Measurements from ENCODE around the gene UCHL3. TPM values are rescaled to one million over a fixed set of nuclear protein-coding genes. Genes with fewer than 3 reads are reported as not detected.

UCHL3 gene
- total RNA-seq, 1 experiment from 2014 or later, result 59.2 TPM

GRCh38 chr13:75628801-75629200, 79.2 kb downstream of the UCHL3 start:
- Histone ChIP-seq H3K27ac (no peak overlapping the region), H3K4me3 (no peak overlapping the region), H3K4me1 (no peaks in the 10 kb centered on the region), H3K27me3 (no peaks in the 10 kb centered on the region), H3K9me3 (replicated peaks) (no peaks in the 10 kb centered on the region), H3K36me3 (no peaks in the 10 kb centered on the region)
- peak in 1 of 2 experiments; percentile 5 for DNase-seq

GRCh38 chr13:75633285-75633684, 83.7 kb downstream of the UCHL3 start:
- Histone ChIP-seq H3K27ac (no peak overlapping the region), H3K4me1 (no peaks in the 10 kb centered on the region), H3K27me3 (no peaks in the 10 kb centered on the region), H3K36me3 (no peaks in the 10 kb centered on the region), H3K9me3 (replicated peaks) (no peaks in the 10 kb centered on the region), H3K4me3 (no peak overlapping the region)
- no peak for DNase-seq

GRCh38 chr13:75635101-75635827, 85.7 kb downstream of the UCHL3 start:
- Histone ChIP-seq H3K9me3 (replicated peaks) (no peaks in the 10 kb centered on the region), H3K27ac (no peak overlapping the region), H3K4me1 (no peaks in the 10 kb centered on the region), H3K36me3 (no peaks in the 10 kb centered on the region), H3K27me3 (no peaks in the 10 kb centered on the region), H3K4me3 (no peak overlapping the region)
- no peak for DNase-seq

GRCh38 chr13:75635828-75636435, 86.3 kb downstream of the UCHL3 start, which contains the start of gene LMO7:
Gene LMO7, plus strand, starts transcription at chr13:75636330. Its CDS starts 328 bp downstream, at chr13:75636658.
- H3K4me3 ChIP-seq, result peak within 1 kb of the TSS; percentile 56
- DNase-seq, result peak in 1 of 2 experiments; percentile 19
- H3K27me3 ChIP-seq, result no peaks in the 10 kb centered on the region
- H3K4me1 ChIP-seq, result no peaks in the 10 kb centered on the region
- no peaks in the 10 kb centered on the region for H3K9me3 ChIP-seq (replicated peaks)
- no peaks in the 10 kb centered on the region for H3K36me3 ChIP-seq
- H3K27ac ChIP-seq, result no peak within 1 kb of the TSS

GRCh38 chr13:75636436-75637180, 87.0 kb downstream of the UCHL3 start:
- no peaks in the 10 kb centered on the region for H3K27me3 ChIP-seq
- no peaks in the 10 kb centered on the region for H3K36me3 ChIP-seq
- peak overlapping the region; percentile 56 for H3K4me3 ChIP-seq
- DNase-seq, result peak; percentile 19 to 34
- no peak overlapping the region for H3K27ac ChIP-seq
- no peaks in the 10 kb centered on the region for H3K4me1 ChIP-seq
- H3K9me3 ChIP-seq (replicated peaks), result no peaks in the 10 kb centered on the region

GRCh38 chr13:75637181-75637750, 87.7 kb downstream of the UCHL3 start:
- no peaks in the 10 kb centered on the region for H3K36me3 ChIP-seq
- H3K4me3 ChIP-seq, result peak overlapping the region; percentile 56
- H3K4me1 ChIP-seq, result no peaks in the 10 kb centered on the region
- no peaks in the 10 kb centered on the region for H3K9me3 ChIP-seq (replicated peaks)
- peak in 1 of 2 experiments; percentile 35 for DNase-seq
- H3K27me3 ChIP-seq, result no peaks in the 10 kb centered on the region
- peak overlapping the region; percentile 26 for H3K27ac ChIP-seq

GRCh38 chr13:75639454-75639853, 89.9 kb downstream of the UCHL3 start:
- Histone ChIP-seq H3K9me3 (replicated peaks) (no peaks in the 10 kb centered on the region), H3K4me3 (no peak overlapping the region), H3K36me3 (no peaks in the 10 kb centered on the region), H3K27ac (no peak overlapping the region), H3K4me1 (no peaks in the 10 kb centered on the region), H3K27me3 (no peaks in the 10 kb centered on the region)
- DNase-seq, result no peak

GRCh38 chr13:75641026-75641425, 91.4 kb downstream of the UCHL3 start:
- H3K27ac ChIP-seq, result no peak overlapping the region
- no peak for DNase-seq
- no peaks in the 10 kb centered on the region for H3K27me3 ChIP-seq
- H3K4me3 ChIP-seq, result no peak overlapping the region
- H3K9me3 ChIP-seq (replicated peaks), result no peaks in the 10 kb centered on the region
- H3K4me1 ChIP-seq, result no peaks in the 10 kb centered on the region
- no peaks in the 10 kb centered on the region for H3K36me3 ChIP-seq

- no peaks in the 10 kb centered on the region for H3K36me3 ChIP-seq
- no peaks in the 10 kb centered on the region for H3K27me3 ChIP-seq
- H3K27ac ChIP-seq, result no peak overlapping the region
These were observed 93.6 kb downstream of the UCHL3 start for GRCh38 chr13:75643182-75643581.

GRCh38 chr13:75643693-75644092, 94.1 kb downstream of the UCHL3 start:
- Histone ChIP-seq H3K9me3 (replicated peaks) (no peaks in the 10 kb centered on the region), H3K4me1 (no peaks in the 10 kb centered on the region), H3K4me3 (no peak overlapping the region), H3K27ac (no peak overlapping the region), H3K27me3 (no peaks in the 10 kb centered on the region), H3K36me3 (no peaks in the 10 kb centered on the region)
- no peak for DNase-seq

More at GRCh38 chr13:75643182-75643581, 93.6 kb downstream of the UCHL3 start:
- H3K4me1 ChIP-seq, result no peaks in the 10 kb centered on the region
- no peaks in the 10 kb centered on the region for H3K9me3 ChIP-seq (replicated peaks)
- DNase-seq, result no peak
- H3K4me3 ChIP-seq, result no peak overlapping the region

GRCh38 chr13:75645141-75645540, 95.5 kb downstream of the UCHL3 start:
- Histone ChIP-seq H3K27ac (no peak overlapping the region), H3K27me3 (no peaks in the 10 kb centered on the region), H3K36me3 (no peaks in the 10 kb centered on the region), H3K4me1 (no peaks in the 10 kb centered on the region), H3K4me3 (no peak overlapping the region), H3K9me3 (replicated peaks) (no peaks in the 10 kb centered on the region)
- DNase-seq, result no peak

- Histone ChIP-seq H3K27ac (no peak overlapping the region), H3K4me1 (no peaks in the 10 kb centered on the region), H3K9me3 (replicated peaks) (no peaks in the 10 kb centered on the region), H3K36me3 (no peaks in the 10 kb centered on the region), H3K4me3 (no peak overlapping the region), H3K27me3 (no peaks in the 10 kb centered on the region)
- no peak for DNase-seq
These were observed 97.7 kb downstream of the UCHL3 start for GRCh38 chr13:75647126-75647784.

- Histone ChIP-seq H3K4me3 (no peak overlapping the region), H3K4me1 (no peaks in the 10 kb centered on the region), H3K27ac (no peak overlapping the region), H3K9me3 (replicated peaks) (no peaks in the 10 kb centered on the region), H3K36me3 (no peaks in the 10 kb centered on the region), H3K27me3 (no peaks in the 10 kb centered on the region)
- no peak for DNase-seq
These were observed 98.9 kb downstream of the UCHL3 start for GRCh38 chr13:75648446-75648845.

GRCh38 chr13:75651013-75651412, 101.4 kb downstream of the UCHL3 start:
- no peaks in the 10 kb centered on the region for H3K4me1 ChIP-seq
- no peaks in the 10 kb centered on the region for H3K27me3 ChIP-seq
- DNase-seq, result no peak
- H3K9me3 ChIP-seq (replicated peaks), result no peaks in the 10 kb centered on the region
- H3K4me3 ChIP-seq, result no peak overlapping the region
- H3K36me3 ChIP-seq, result no peaks in the 10 kb centered on the region
- no peak overlapping the region for H3K27ac ChIP-seq

Data from SJCRH30 (cell line).